BLaER1 (cell line): Measurements from ENCODE around the gene TMEM179.

ENCODE experiments used
- H3K27ac ChIP-seq: shearing (Covaris generic); formaldehyde crosslinking; 2 replicates; pipeline ENCODE4 v1.8.1; 2022
- H3K27me3 ChIP-seq: shearing (Covaris generic); formaldehyde crosslinking; 2 replicates; pipeline ENCODE4 v1.8.1; 2022
- H3K36me3 ChIP-seq: shearing (Covaris generic); formaldehyde crosslinking; 2 replicates; pipeline ENCODE4 v1.8.1; 2022
- H3K4me1 ChIP-seq: shearing (Covaris generic); formaldehyde crosslinking; 2 replicates; pipeline ENCODE4 v1.8.1; 2022
- H3K4me2 ChIP-seq: shearing (Covaris generic); formaldehyde crosslinking; 2 replicates; pipeline ENCODE4 v1.8.1; 2022
- H3K4me3 ChIP-seq: shearing (Covaris generic); formaldehyde crosslinking; 2 replicates; pipeline ENCODE4 v1.8.1; 2022
- H3K9ac ChIP-seq: shearing (Covaris generic); formaldehyde crosslinking; 2 replicates; pipeline ENCODE4 v1.8.1; 2022
- H3K9me3 ChIP-seq: shearing (Covaris generic); formaldehyde crosslinking; 2 replicates; pipeline ENCODE4 v1.8.1; 2022
- H4K20me1 ChIP-seq: shearing (Covaris generic); formaldehyde crosslinking; 2 replicates; pipeline ENCODE4 v1.8.1; 2022
- Cebpa-rat ChIP-seq: shearing (Covaris generic); IDR thresholded peaks from 2 replicates; pipeline ENCODE4 v1.8.1; 2022

The TMEM179 gene

DNA sequence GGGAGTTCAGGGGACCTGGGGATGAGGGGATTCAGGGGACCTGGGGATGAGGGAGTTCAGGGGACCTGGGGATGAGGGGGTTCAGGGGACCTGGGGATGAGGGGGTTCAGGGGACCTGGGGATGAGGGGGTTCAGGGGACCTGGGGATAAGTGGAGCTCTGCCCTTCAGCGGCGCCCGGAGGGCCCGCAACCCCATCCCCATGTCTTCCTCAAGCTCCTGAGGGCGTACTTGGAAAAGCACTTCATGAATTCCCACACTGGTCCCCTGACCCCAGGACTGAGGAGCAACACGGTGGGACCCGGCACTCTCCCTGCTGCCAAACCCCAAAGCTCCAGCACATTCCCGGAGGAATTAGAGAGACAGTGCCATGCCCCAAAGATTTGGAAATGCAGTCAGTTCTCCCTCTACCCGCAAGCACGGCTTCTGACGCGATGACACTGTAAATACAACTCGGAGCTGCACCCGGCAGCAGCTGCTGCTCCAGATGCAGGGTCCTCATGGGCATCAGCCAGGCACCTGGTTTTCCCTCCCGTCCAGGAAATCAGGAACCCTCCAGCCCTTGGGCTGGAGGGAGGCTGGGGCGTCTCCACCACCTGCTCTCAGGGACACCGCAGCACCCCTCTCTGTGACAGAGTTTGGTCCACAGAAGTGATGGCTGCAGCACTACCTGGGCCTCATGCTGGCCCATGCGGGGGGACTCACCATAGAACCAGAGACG is 57.8 kb downstream of the TMEM179 start:
- Histone ChIP-seq H3K9me3 (no peaks in the 10 kb centered on the region), H3K4me2 (no peak overlapping the region), H3K4me3 (no peak overlapping the region), H3K27ac (no peak overlapping the region), H3K36me3 (no peaks in the 10 kb centered on the region), H4K20me1 (no peaks in the 10 kb centered on the region), H3K27me3 (no peaks in the 10 kb centered on the region), H3K9ac (no peak overlapping the region), H3K4me1 (peaks cover 7% of the 10 kb centered on the region; the same call in 1 of the 2 replicates)
- no peak for TF ChIP-seq Cebpa-rat

DNA sequence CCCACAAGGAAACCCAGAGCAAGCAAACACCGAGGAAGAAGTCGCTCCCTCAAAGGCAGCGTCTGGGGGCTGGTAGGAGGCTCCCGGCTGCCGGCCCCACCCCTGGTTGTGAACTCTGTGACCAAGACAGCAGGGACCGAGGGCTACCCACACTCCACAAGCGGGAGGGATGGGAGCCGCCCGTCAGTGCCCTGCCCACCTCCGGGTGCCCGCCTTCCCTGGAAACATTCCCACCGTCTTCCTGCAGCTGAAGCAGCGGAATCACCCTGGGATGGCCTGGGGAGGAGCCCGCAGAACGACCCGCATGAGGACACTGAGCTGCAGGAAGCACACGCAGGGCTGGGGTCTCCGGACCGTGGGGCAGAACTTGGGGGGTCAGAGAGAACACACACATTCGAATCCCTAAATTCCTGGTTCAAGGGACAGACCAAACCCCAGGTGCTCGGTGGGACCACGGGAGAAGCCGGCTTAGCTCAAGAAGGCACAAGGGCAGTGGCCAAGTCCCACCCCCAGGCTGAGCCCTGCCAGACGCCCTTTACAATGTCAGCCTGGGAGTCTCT is 58.5 kb downstream of the TMEM179 start:
- Histone ChIP-seq H3K4me2 (no peak overlapping the region), H3K9ac (no peak overlapping the region), H3K27me3 (no peaks in the 10 kb centered on the region), H3K27ac (no peak overlapping the region), H3K9me3 (no peaks in the 10 kb centered on the region), H3K36me3 (no peaks in the 10 kb centered on the region), H3K4me3 (no peak overlapping the region), H3K4me1 (peaks cover 2% of the 10 kb centered on the region; the same call in 1 of the 2 replicates), H4K20me1 (no peaks in the 10 kb centered on the region)
- no peak for TF ChIP-seq Cebpa-rat

DNA sequence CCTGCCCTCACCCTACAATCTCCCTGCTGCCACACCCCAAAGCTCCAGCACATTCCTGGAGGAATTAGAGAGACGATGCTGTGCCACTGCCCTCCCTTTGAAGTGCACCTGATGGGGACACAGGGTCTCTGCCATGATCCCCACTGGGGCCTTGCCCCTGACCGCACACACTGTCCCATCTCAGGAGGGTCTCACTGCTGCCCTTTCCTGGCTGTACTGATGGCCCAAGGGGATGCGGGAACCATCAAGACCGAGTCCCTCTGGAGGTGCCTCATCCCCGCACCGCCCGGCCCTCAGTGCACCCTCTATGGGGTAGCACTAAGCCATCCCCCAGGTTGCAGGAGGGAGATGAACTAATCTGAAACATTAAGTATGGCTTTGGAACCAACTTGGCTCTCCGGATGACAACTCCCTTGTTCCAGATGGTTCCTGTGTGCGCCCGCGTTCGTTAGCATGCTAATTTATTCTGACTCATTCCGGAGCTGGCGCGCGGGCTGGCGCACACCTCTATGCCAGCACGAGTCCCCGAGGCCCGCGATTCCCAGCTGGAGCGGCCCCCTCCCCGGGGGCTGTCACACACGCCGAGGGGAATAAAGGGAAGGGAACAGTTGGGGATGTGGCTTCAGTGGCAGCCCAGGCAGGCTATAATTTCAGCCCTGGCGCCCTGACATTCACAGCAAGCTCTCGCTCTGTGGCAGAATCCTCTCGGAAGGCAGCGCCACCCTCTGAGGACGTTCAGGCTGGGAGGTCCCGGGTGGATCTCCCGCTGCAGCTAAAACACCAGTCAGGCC is 59.2 kb downstream of the TMEM179 start:
- Histone ChIP-seq H3K36me3 (no peaks in the 10 kb centered on the region), H3K9me3 (no peaks in the 10 kb centered on the region), H3K4me1 (no peaks in the 10 kb centered on the region), H3K27ac (no peak overlapping the region), H3K27me3 (no peaks in the 10 kb centered on the region), H3K4me3 (no peak overlapping the region), H4K20me1 (no peaks in the 10 kb centered on the region), H3K9ac (no peak overlapping the region), H3K4me2 (no peak overlapping the region)
- no peak for TF ChIP-seq Cebpa-rat

DNA sequence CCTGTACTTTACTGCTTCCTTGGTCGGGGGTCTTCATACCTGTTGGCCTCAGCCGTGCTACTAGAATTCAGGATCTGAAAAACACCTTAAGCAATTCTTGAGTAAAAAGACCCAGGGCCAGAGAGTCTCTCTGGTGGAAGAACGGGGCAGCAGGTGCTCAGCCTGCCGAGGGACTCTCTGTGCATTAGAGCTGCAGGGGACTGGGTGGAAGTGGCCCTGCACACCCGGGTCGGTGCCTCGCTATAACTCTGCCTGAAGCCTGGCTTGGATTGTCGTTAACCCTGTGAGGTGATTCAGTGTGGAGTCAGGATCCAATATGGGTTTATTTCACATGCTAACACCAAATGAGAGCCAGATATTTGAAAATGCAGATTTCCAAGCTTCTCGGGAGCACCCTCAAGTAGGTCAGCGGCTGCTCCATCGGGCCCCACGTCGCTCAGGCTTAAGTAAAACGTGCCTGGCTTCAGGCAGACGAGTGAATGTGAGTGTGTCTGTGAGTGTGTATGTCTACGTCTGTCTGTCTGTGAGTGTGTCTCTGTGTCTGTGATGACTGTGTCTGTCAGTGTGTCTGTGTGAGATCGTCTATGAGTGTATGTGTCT is 60.1 kb downstream of the TMEM179 start:
- no peak overlapping the region for H3K27ac ChIP-seq
- no peaks in the 10 kb centered on the region for H3K27me3 ChIP-seq
- no peak overlapping the region for H3K4me3 ChIP-seq
- no peaks in the 10 kb centered on the region for H4K20me1 ChIP-seq
- H3K36me3 ChIP-seq: no peaks in the 10 kb centered on the region
- H3K4me1 ChIP-seq: no peaks in the 10 kb centered on the region
- TF ChIP-seq Cebpa-rat: no peak
- no peak overlapping the region for H3K9ac ChIP-seq
- no peaks in the 10 kb centered on the region for H3K9me3 ChIP-seq
- H3K4me2 ChIP-seq: no peak overlapping the region

DNA sequence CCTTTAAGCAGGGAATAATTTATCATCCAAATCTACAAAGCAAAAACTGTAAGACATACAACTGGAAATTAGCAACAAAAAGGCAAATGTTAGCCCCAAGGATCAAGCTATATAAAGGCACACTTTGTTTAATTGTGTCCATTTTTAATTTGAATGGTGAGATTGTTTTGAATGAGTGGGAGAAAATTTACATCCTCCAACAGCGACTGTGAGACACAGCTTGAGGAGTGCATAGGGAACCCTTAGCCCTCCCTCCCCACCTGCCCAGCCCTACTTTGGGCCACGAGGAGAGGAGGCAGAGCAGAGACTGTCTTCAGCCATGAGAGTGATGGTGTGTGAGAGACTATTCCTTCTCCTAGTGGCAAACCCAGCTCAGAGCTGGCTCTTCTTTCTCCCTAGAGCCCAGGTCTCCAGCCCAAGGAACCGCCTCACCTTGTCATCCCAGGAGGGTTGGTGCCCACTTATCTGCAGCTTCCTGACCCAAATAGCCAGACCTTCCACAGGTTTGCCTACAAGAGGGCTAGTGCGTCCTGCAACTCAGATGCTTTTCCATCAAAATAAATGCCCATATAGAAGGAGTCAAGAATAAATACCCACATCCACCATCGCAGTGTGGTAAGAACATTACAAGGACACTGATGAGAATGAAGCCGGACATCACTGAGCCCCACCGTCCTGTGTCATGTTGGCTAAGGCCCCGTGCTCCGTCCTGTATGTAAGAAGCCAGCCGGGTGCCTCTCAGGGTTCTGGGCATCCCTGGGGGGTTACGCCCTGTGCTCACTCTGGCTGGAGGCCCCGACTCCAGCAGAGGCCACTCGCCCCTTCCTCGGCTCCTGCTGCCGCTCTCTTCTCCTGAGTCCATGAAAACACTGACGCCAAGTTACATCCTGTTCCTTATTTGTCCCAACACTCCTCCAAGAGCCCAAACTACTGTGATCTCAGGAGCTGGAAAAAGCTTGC is 61.4 kb downstream of the TMEM179 start:
- H3K9me3 ChIP-seq: no peaks in the 10 kb centered on the region
- H3K4me2 ChIP-seq: no peak overlapping the region
- H4K20me1 ChIP-seq: no peaks in the 10 kb centered on the region
- TF ChIP-seq Cebpa-rat: no peak
- H3K9ac ChIP-seq: no peak overlapping the region
- H3K4me3 ChIP-seq: no peak overlapping the region
- no peak overlapping the region for H3K27ac ChIP-seq
- peaks cover 7% of the 10 kb centered on the region for H3K4me1 ChIP-seq
- H3K27me3 ChIP-seq: no peaks in the 10 kb centered on the region
- no peaks in the 10 kb centered on the region for H3K36me3 ChIP-seq

DNA sequence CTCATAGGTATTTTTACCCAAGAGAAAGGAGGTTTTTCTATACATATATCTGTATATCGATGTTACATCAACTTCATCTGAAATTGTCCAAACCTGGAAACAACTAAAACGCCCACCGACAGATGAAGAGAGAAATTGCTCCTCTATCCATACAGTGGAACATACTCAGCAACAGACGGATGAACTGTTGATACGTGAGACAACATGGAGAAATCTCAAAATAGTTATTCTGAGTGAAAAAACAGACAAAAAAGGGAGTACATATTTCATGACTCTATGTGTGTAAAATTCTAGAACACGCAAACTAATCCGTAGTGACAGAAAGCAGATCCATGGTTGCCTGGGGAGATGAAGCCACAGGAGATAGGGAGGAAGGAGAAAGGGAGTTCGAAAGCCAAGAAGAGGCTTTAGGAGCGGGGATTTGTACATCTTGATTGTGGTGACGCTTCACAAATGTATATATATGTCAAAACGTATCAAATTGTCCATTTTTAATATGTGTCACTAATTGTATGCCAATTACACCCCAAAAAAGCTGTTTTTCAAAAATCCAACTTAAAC is 62.6 kb downstream of the TMEM179 start:
- Histone ChIP-seq H4K20me1 (no peaks in the 10 kb centered on the region), H3K36me3 (no peaks in the 10 kb centered on the region), H3K27me3 (no peaks in the 10 kb centered on the region), H3K27ac (no peak overlapping the region), H3K4me1 (peaks cover 19% of the 10 kb centered on the region), H3K9ac (no peak overlapping the region), H3K9me3 (no peaks in the 10 kb centered on the region), H3K4me2 (no peak overlapping the region), H3K4me3 (no peak overlapping the region)
- TF ChIP-seq Cebpa-rat: no peak
